GM12891 (cell line): ENCODE data around the gene CFAP53.

Experiments used
- DNase-seq: peaks from one replicate; pipeline ENCODE4 v3.0.0; 2011; ENCODE audit warnings: low spot score; ENCODE audit not compliant: insufficient read length
- FAIRE-seq: peaks from 2 replicates; lab custom pipeline; 2011; peaks lifted over from hg19 to GRCh38; lab: Jason Lieb, UNC
- PAX5 ChIP-seq: IDR thresholded peaks from 2 replicates; pipeline ENCODE4 v1.6.1; 2011; ENCODE audit warnings: low read length, moderate library complexity, mild to moderate bottlenecking; ENCODE audit not compliant: insufficient read depth, severe bottlenecking
- POLR2A ChIP-seq: IDR thresholded peaks from 2 replicates; pipeline ENCODE4 v1.6.1; 2011; ENCODE audit warnings: low read depth, low read length, control low read depth
- POLR2AphosphoS5 ChIP-seq: IDR thresholded peaks from 2 replicates; pipeline ENCODE4 v1.6.1; 2011; ENCODE audit warnings: low read depth, low read length, control low read depth
- POU2F2 ChIP-seq: IDR thresholded peaks from 2 replicates; pipeline ENCODE4 v1.6.1; 2011; ENCODE audit warnings: low read depth, mild to moderate bottlenecking, control low read depth, low read length, moderate library complexity
- SPI1 ChIP-seq: IDR thresholded peaks from 2 replicates; pipeline ENCODE4 v1.6.1; 2011; ENCODE audit warnings: low read depth, low read length, control low read depth
- TAF1 ChIP-seq: IDR thresholded peaks from 2 replicates; pipeline ENCODE4 v1.6.1; 2011; ENCODE audit warnings: low read depth, low read length, control low read depth

The CFAP53 gene

GRCh38 chr18:50287441-50288347 lies 21.4 kb upstream of the CFAP53 start, which contains the start of gene CXXC1:
Gene CXXC1, minus strand, starts transcription at chr18:50287692. Its CDS starts 103 bp downstream, at chr18:50287589.
- FAIRE-seq: peak; percentile 100
- DNase-seq: peak; percentile 83
- TF ChIP-seq SPI1 (peak; percentile 42; the same call in 1 of the 2 replicates), POLR2AphosphoS5 (peak; percentile 52; the same call in 1 of the 2 replicates), TAF1 (peak; percentile 50; the same call in 1 of the 2 replicates), POLR2A (0 out of 2 replicates have a peak, but pooled peaks have one; percentile 30), PAX5 (no peak), POU2F2 (peak; percentile 63; the same call in 1 of the 2 replicates)

GRCh38 chr18:50287028-50287440 lies 20.7 kb upstream of the CFAP53 start:
- FAIRE-seq (no peak), DNase-seq (no peak)
- TF ChIP-seq POU2F2 (no peak), POLR2A (no peak), TAF1 (no peak), SPI1 (no peak), PAX5 (no peak), POLR2AphosphoS5 (no peak)

DNA sequence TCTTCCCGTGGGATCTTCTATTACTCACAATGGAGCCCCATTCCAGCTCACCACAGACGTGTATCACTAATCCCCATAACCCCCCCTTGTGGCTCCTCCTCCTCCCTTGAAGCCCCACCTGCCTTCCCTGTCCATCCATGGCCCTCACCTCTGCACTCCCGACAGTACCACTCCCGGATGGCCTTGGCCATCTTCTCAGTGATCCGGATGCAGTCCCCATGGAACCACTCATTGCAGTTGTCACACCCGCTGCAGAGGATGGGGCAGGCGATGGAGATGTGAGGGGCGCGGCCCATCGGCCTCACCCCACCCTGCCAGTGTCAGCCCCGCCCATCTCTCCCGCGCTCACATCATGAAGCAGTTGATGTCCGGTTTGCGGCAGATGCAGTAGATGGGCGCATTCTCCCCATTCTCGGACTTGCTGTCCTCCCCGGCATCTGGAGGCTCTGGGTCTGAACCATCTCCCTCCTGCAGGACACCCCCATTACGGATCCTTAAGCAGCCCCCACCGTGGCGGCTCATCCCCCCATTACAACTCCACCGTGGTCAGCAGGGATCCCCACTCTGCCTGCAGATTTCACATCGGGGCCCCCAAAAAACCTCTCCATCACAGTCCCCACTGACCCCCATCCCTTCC lies 20.2 kb upstream of the CFAP53 start:
- DNase-seq (no peak), FAIRE-seq (peak; percentile 68)
- TF ChIP-seq POLR2AphosphoS5 (no peak), POU2F2 (no peak), TAF1 (no peak), PAX5 (no peak), POLR2A (no peak), SPI1 (no peak)

DNA sequence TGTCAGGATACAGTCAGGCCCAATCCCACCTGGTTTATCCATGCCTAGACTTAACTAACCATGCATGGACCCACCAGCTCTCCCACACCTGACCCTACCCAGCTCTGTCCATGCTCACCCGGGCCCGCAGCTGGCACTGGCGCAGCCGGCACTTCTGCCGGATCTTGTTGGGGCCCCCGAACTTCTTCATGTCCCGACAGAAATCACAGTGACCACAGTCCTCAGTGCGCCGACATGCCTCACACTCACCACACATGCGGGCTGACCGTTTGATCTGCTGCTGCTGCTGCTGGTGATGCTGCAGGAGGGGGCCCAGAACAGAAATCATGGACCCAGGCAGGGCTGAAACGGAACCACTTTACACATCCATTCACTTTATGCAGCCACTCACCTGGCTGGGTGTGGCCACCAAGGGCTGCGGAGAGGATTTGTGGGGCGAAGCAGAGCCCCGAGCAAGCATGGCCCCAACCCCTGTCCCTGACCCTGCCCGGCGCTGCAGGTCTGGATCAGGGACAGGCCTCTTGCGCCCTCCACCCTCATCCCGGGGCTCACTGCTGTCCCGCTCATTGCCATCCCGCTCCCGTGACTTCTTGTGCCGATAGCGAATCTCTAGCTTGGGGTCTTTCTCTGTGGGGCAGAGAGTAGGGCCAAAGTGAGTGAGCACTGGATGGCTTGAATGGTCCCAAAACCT lies 19.5 kb upstream of the CFAP53 start:
- TF ChIP-seq POLR2A (no peak), POU2F2 (no peak), SPI1 (no peak), PAX5 (no peak), POLR2AphosphoS5 (no peak), TAF1 (no peak)
- no peak for DNase-seq
- no peak for FAIRE-seq

DNA sequence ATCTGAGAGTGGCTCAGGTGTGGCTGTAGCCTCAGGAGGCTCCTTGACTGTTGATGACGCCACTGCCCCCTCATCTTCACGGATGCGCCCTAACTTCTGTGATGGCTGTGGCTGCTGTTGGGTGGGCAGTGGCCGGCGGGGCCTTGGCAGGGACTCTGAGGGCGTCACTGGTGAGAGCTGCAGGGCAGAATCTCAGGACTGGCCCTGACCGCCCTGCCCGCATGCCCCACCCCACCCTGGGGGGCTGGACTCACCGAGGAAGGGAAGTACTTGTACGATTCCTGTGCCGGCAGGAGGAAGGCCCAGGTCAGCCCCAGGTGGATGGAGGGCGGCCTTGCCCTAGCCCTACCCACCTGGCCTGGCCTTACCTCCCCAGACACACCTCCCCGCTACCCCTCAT lies 18.8 kb upstream of the CFAP53 start:
- no peak for DNase-seq
- no peak for FAIRE-seq
- TF ChIP-seq POLR2A (no peak), POU2F2 (no peak), PAX5 (no peak), SPI1 (no peak), POLR2AphosphoS5 (no peak)

- DNase-seq (no peak), FAIRE-seq (no peak)
- TF ChIP-seq POU2F2: no peak
- no peak for TF ChIP-seq TAF1
- TF ChIP-seq SPI1: no peak
- no peak for TF ChIP-seq PAX5
- no peak for TF ChIP-seq POLR2AphosphoS5
- TF ChIP-seq POLR2A: no peak
These were observed 18.1 kb upstream of the CFAP53 start for GRCh38 chr18:50284255-50284885.

DNA sequence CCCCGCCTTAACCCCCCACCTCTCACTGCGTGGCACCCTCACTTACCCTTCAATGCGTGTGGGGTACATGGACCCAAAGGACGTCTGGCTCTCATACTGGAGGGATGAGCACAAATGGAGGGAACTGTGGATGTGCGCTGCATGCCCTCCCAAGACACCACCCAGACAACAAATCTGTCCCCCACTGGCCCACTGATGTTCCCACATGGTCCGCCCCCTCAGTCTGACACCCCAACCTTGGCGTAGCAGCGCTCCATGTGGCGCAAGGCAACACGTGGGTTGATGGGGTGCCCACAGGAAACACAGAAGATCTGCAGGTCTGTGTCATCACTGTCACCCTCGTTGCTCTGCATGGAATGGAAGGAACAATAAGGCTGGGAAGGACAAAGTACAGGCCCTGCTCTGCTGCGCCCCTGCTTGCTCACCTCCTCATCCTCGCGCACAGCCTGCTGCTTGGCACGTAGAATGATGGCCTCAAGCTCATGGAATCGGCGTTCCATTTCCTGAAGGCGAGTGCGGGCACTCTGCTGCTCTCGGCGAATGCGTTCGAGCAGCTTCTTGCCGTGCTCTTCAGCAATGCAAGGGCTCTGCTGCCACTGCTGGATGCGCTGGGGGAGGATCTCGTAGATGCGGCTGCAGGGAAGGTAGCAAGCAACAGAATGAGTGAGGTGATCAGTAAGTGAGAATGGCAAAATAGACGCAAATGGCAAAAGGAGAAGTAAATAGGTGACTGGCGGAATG lies 17.3 kb upstream of the CFAP53 start:
- FAIRE-seq (no peak), DNase-seq (no peak)
- TF ChIP-seq TAF1 (no peak), SPI1 (no peak), PAX5 (no peak), POLR2A (no peak), POU2F2 (no peak), POLR2AphosphoS5 (no peak)

DNA sequence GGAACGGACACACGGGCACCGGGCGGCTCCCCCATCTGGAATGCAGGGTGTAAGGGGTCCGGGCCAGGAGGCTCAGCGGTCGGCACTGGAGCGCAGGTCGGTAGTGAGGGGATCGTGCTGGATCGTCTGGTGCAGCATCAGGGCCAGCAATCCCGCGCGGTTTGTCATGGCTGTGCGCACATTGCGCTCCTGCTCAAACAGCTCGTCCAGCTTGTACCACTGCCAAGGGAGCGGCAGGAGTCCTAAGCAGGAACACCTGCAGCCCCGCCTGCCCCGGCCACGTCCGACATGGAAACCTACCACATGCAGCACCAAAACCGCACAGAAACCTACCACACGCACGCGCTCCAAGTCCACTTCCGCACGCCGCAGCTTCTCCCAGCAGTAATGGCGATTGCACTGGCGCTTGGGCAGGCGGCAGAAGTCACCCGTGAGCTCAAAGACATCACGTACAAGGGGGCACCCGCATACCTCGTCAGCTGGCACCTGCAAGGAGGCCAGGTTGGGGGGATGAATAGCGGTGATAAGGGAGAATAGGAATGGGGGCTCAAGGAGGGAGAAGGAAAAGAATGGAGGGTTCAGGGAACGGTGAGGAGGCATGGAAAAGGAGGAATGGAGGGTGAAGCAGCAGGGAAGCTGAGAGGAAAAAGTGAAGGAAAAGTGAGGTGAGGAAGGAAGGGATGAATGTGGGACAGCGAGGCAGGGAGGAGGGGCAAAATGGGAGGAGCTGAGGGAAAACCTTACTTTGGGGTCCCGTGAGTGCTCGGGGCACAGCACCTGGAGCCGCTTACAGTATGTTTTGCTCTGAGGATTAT lies 16.4 kb upstream of the CFAP53 start:
- DNase-seq (no peak), FAIRE-seq (no peak)
- no peak for TF ChIP-seq POLR2A
- TF ChIP-seq TAF1: no peak
- TF ChIP-seq PAX5: no peak
- no peak for TF ChIP-seq POLR2AphosphoS5
- TF ChIP-seq POU2F2: no peak
- TF ChIP-seq SPI1: no peak
